Hepatocyte (in vitro differentiated cells): ENCODE measurements around the gene PHKB.

Experiments used
- CTCF ChIP-seq: fragments of 200-600 bp; sonication (generic); IDR thresholded peaks from 2 replicates; pipeline ENCODE4 v1.5.1; 2016; ENCODE audit warnings: antibody characterized with exemption, mild to moderate bottlenecking; ENCODE audit not compliant: poor library complexity
- EZH2 ChIP-seq: fragments of 200-600 bp; sonication (generic); IDR thresholded peaks from 2 replicates; pipeline ENCODE4 v1.6.1; 2016; ENCODE audit warnings: antibody characterized with exemption, mild to moderate bottlenecking, borderline replicate concordance

GRCh38 chr16:47492428-47493377, 31.6 kb downstream of the PHKB start:
- TF ChIP-seq CTCF (no peak), EZH2 (no peak)
